Hematopoietic multipotent progenitor cell treated with erythropoietin and hydrocortisone succinate and interleukin-3 and kit ligand, for 4 days (in vitro differentiated cells): Measurements from ENCODE around the gene PDE3B.
A peak's percentile ranks its signal among the peaks of the same experiment; 100 is the strongest.
"Not testable (repeated sequence)": the region's sequence is repeated elsewhere in the genome, so short reads cannot be mapped to it uniquely, and the experiment has no call there.

ENCODE experiments used
- DNase-seq: peaks from one replicate; pipeline ENCODE4 v3.0.0-alpha.2; 2015

PDE3B gene

DNA sequence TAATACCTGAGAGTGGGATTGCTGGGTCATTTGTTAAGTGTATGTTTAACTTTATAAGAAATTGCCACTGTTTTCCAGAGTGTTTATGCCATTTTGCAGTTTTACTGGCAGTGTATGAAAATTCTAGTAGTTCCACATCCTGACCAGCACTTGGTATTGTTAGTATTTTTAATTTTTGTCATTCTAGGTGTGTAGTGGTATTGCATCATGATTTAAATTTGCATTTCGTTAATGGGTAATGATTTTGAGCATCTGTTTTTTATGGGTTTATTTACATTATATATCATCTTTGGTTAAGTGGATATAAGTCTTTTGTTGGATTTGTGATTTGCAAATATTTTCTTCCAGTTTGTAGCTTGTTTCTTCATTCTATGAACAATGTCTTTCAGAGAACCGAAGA, 34.7 kb downstream of the PDE3B start:
- DNase-seq = no peak

DNA sequence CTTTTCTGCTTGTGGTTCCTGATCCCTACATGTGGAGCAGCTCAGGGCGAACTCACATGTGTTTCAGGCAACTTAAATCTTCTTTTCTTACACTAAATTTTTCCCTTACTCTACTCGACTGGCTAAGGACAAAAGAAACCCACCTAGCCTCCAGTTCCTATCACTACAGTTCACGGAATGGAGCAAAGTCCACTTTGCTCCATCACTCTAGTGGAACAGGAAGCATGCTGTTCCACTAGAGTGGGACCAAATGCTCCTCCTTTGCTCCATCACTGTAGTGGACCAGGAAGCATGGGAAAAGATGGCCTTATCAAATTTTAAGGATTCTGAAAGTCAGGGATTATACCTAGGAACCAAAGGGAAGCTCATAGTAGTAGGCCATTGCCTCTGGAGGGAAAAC, 36.1 kb downstream of the PDE3B start:
- no peak for DNase-seq

DNA sequence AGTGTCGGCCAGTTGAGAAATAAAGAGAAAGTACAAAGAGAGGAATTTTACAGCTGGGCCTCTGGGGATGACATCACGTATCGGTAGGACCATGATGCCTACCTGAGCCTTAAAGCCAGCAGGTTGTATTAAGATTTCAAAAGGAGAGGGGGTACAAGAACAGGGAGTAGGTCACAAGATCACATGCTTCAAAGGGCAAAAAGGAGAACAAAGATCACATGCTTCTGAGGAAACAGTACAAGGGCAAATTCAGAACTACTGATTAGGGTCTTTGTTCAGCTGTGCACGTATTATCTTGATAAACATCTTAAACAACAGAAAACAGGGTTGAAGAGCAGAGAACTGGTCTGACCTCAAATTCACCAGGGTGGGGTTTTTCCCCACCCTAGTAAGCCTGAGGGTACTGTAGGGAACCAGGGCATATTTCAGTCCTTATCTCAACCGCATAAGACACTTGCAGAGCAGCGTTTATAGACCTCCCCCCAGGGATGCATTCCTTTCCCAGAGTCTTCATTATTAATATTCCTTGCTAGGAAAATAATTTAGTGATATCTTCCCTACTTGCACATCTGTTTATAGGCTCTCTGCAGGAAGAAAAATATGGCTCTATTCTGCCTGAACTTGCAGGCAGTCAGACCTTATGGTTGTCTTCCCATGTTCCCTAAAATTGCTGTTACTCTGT, 40.8 kb downstream of the PDE3B start:
- DNase-seq = peak; percentile 10

DNA sequence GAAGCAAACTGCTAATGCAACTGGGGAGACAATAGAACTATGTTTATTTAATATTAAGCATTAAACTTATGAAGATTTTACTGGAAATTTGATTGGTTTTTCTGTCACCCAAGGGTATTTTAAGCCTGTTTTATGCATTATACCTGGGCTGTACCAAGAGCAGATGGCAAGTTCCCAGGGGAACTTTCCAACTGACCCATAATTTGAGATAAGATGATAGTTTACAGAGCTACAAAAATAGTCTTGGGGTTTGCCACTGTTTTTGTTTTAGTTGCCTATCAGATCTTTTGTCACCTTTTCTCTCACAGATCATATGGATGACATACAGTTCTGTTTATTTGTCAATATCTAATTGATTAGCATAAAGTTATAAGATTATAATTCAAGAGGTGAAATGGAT, 43.9 kb downstream of the PDE3B start:
- no peak for DNase-seq

DNA sequence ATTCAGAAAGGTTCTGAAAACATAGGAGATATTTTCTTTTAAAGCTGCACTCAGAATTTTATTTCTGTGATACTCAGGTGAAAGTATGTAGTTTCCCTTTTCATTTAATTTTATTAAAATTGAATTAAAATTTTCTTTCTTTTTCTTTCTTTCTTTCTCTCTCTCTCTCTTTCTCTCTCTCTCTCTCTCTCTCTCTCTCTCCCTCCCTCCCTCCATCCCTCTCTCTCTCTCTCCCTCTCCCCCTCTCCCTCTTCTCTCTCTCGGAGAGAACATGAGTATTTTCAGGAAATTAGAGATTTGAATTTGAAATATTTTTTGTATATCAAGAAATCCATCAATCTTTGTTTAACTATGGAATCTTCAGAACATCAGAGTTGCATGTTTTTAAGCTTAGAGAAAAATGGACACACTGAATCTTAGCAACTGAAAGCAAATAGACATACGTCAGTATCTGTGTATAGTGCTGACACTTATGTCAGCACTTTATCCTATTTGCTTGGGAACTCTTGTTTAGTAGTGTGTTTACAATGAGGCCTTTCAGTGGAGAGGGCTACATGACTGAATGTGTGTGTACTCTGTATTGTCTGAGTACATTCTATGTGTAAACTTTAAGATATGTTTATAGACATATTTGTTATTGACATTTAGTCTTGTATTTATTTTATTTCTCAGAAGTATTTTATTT, 44.5 kb downstream of the PDE3B start:
- DNase-seq = no peak

DNA sequence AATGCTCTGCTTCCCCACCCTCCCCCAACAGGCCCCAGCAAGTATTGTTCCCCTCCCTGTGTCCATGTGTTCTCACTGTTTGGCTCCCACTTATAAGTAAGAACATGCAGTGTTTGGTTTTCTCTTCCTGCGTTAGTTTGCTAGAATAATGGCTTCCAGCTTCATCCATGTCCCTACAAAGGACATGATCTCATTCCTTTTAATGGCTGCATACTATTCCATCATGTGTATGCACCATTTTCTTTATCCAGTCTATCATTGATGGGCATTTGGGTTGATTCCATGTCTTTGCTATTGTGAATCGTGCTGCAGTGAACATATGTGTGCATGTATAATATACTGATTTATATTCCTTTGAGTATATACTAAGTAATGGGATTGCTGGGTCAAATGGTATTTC, 52.1 kb downstream of the PDE3B start:
- DNase-seq = not testable (repeated sequence)

DNA sequence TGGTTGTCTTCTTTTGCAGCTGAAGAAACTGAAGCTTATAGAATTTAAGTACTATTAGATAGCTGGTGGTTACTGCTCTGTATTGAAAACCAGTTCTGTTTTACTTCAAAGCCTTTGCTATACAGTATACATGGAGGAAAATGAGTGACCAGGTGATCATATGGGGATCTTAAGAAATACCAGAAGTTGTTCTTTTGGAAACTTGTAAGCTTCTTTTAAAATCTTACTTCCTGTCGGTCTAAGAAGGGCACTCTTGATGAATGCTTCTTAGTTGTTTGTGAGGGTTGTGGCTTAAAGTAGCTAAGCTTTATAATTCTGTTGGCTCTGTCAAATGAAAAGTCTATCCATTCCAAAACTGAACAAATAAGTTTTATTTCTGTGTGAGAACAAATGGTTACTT, 55.2 kb downstream of the PDE3B start:
- DNase-seq = no peak

DNA sequence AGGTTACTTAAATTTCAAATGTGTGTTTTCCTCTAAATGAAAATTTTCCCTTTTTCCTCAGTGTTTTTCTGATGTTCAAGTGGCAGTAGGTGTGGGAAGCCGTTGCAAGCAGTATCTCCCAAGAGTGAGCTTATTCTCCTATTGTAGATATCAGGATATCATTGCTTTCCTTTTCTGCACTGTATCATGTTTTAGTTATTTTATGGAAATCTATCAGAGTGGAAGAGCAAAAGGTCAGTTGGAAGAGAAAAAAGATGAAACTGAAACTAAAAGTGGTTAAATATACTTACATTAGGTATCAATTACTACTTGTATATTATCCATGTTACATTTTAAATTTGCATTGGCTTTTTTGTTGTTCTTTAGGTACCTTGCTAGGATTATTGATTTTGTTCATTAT, 57.0 kb downstream of the PDE3B start:
- DNase-seq = no peak

DNA sequence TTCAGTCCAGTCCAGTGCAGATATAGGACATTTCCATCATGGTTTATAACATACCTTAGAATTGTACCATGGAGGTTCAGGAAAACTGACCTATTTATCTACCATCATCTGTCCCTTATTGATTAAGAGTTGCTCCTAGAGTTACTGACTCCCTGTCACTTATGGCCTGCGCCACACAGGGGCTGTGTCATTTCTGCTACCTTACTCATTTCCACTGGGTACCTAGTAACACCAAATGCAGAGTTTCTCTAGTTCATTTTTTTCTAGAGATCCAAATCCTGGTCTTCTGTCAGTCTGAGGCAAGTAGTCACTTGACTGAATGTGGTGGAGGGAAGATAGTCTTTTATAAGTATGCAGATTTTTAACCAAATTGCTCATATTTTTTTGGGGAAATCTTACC, 59.2 kb downstream of the PDE3B start:
- DNase-seq = no peak

DNA sequence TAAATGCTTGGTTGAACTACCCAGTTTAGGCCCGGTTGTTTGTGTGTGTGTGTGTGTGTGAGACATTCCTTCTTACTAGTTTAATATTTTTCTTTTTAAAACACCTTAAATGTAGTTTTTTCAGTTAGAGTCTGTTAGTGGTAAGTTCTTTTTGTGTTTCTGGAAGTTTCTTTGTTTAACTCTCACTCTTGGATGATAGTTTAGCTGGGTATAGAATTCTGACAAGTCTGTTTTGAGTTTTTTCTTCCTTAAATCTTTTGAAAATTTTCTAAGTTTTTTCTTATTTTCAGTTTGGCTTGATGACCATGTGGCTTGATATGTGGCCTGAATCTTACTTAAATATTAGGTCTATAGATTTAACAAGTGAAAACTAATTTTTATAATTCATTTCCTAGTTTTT, 60.1 kb downstream of the PDE3B start:
- DNase-seq = no peak

DNA sequence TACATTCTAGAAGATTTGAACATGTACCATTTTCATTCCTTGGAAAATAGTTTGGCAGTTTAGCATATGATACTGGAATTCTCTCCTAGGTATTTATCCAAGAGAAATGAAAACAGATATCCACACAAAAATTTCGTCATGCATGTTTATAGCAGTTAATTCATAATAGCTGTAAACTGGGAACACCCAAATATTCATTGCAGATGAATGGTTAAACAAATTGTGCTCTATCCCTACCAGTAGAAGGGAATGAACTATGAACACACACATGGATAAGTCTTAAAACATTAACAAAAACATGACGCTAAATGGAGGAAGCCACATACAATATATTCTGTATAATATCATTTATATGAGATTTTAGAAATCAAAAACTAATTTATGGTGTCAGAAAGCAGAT, 61.5 kb downstream of the PDE3B start:
- DNase-seq = no peak

DNA sequence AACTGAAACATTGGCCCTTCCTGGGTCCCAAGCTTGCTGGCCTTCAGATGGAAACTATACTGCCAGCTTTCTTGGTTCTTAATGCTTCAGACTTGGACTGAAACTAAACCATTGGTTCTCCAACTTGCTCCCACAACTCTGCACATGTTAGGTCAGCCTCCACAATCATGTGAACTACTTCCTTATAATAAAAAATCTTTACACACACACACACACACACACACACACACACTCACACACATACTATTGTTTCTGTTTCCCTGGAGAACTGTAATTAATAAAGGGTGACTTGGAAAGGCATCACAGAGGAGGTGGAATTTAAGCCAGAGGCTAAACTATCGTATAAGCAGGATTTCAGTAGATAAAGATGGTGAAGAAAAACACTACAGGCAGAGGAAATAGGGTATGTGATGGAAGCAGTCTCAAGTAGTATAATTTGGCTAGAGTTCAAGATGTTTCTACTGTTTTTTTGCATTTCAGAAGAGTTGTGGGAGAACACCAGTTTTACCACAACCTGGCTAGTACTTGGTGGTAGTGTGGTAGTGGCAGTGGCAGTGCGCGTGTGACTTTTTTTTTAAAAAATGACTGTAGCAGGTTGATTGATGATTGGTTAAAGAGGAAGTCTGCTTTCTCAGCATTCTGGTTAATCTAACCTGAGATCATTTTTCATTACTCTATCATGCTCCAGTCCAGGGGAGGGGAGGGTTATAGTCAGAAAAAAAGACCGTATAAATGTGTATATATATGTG, 70.1 kb downstream of the PDE3B start:
- peak; percentile 53 for DNase-seq

DNA sequence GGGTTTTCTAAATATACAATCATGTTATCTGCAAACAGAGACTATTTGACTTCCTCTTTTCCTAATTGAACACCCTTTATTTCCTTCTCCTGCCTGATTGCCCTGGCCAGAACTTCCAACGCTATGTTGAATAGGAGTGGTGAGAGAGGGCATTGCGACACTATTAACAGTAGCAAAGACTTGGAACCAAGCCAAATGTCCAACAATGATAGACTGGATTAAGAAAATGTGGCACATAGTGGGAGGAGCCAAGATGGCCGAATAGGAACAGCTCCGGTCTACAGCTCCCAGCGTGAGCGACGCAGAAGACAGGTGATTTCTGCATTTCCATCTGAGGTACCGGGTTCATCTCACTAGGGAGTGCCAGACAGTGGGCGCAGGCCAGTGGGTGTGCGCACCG, 72.1 kb downstream of the PDE3B start:
- peak; percentile 25 for DNase-seq

DNA sequence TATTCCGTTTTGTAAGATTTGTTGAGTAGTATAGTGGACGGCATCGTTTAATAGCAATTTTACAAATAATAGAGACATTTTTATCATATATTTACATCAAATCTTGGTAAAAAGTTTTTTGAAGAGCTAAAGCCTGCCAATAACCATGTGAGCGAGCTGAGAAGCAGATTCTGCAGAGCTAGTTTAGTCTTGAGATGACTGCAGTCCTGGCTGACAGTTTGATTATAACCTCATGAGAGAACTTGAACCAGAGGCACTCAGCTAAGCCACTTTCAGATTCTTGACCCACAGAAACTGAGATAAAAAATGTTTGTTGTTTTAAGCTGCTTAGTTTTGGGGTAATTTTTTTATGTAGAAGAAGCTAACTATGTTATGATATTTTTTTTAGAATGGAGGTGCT, 78.9 kb downstream of the PDE3B start:
- no peak for DNase-seq

DNA sequence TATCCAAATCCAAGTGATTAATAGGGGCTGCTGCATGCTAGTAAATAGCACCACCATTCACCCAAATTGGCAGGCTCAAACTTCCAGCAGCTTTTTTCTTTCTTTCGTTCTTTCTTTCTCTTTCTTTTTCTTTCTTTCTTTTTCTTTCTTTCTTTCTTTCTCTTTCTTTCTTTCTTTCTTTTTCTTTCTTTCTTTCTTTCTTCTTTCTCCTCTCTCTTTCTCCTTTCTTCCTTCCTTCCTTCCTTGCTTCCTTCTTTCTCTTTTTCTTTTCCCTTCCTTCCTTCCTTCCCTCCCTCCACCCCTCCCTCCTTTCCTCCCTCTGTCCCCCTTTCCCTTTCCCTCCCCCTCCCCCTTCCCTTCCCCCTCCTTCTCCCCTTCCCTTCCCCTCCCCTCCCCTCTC, 81.5 kb downstream of the PDE3B start:
- no peak for DNase-seq

DNA sequence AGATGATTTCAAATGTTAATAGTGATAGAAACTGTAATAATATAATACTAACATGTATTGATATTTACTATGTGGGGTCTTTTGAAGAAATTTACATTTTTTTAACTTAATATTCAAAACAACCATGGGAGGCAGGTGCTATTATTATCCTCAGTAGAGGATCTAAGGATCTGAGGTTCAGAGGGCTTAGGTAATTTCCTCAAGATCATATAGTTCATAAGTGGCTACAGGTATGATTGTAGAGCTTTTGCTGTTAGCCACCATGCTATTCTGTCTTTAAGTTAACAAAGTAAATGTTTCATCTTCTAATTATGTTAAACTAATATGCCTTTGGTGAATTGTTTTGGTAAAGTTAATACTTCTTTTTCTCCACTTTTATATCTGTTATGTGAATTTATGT, 83.6 kb downstream of the PDE3B start:
- DNase-seq = no peak

DNA sequence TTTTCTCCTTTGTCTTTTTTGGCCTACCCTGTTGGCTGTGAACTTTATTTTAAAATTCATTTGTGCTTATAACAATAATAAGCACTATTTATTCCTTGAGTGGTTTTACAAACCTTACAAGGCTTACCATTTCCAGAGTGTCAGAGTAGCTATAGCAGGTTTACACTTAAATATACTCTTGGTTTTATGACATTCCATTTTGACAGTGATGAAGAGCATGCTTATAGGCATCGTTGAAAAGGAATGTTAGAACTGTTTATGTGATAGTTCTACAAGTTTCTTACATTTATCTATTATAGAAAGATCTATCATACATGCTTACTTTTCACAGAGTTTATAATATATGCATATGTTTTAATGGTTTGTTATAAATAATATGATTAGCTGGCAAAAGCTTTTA, 84.1 kb downstream of the PDE3B start:
- no peak for DNase-seq

DNA sequence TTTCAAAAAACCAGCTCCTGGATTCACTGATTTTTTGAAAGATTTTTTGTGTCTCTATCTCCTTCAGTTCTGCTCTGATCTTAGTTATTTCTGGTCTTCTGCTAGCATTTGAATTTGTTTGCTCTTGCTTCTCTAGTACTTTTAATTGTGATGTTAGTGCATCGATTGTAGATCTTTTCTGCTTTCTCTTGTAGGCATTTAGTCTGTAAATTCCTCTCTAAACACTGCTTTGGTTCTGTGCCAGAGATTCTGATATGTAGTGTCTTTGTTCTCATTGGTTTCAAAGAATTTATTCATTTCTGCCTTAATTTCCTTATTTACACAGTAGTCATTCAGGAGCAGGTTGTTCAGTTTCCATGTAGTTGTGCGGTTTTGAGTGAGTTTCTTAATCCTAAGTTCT, 96.9 kb downstream of the PDE3B start:
- DNase-seq = not testable (repeated sequence)

DNA sequence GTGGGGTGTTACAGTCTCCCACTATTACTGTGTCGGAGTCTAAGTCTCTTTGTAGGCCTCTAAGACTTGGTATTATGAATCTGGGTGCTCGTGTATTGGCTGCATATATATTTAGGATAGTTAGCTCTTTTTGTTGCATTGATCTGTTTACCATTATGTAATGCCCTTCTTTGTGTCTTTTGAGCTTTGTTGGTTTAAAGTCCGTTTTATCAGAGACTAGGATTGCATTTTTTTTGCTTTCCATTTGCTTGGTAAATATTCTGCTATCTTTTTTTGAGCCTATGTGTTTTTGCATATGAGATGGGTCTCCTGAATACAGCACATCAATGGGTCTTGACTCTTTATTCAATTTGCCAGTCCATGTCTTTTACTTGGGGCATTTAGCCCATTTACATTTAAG, 97.6 kb downstream of the PDE3B start:
- DNase-seq = no peak

DNA sequence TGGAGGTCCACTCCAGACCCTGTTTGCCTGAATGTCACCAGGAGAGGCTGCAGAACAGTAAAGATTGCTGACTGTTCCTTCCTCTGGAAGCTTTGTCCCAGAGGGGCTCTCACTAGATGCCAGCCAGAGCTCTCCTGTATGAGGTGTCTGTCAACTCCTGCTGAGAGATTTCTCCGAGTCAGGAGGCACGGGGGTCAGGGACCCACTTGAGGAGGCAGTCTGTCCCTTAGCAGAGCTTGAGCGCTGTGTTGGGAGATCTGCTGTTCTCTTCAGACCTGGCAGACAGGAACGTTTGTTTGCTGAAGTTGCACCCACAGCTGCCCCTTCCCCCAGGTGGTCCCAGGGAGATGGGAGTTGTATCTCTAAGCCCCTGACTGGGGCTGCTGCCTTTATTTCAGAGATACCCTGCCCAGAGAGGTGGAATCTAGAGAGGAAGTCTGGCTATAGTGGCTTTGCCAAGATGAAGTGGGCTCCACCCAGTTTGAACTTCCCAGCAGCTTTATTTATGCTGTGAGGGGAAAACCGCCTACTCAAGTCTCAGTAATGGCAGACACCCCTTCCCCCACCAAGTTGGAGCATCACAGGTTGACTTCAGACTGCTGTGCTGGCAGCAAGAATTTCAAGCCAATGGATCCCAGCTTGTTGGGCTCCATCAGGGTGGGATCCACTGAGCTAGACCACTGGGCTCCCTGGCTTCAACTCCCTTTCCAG, 99.4 kb downstream of the PDE3B start:
- no peak for DNase-seq

DNA sequence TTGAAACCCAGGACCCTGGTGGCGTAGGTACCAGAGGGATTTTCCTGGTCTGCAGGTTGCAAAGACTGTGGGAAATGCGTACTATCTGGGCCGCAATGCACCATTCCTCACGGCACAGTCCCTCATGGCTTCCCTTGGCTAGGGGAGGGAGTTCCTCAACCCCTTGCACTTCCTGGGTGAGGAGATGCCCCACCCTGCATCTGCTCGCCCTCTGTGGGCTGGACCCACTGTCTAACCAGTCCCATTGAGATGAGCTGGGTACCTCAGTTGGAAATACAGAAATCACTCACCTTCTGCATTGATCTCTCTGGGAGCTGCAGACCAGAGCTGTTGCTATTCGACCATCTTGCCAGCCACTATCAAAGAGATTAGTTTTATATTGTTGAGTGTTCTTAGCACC, 100.1 kb downstream of the PDE3B start:
- DNase-seq = not testable (repeated sequence)

DNA sequence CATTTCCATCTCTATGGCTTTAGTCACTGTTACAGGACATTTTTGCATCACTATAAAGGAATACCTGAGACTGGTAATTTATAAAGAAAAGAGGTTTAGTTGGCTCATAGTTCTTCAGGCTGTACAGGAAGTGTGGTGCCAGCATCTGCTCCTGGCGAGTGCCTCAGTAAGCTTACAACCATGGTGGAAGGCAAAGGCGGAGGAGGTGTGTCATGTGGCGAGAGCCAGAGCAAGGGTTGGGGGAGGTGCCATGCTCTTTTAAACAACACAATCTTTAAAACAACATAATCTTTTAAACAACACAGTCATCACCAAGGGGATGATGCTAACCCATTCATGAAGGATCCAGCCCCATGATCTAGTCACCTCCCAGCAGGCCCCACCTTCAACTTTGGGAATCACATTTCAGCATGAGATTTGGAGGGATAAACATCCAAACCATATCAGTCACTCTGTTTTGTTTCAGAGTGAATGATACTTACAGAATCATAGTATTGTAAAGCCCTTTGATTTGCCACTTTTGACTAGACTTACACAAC, 103.3 kb downstream of the PDE3B start:
- no peak for DNase-seq

DNA sequence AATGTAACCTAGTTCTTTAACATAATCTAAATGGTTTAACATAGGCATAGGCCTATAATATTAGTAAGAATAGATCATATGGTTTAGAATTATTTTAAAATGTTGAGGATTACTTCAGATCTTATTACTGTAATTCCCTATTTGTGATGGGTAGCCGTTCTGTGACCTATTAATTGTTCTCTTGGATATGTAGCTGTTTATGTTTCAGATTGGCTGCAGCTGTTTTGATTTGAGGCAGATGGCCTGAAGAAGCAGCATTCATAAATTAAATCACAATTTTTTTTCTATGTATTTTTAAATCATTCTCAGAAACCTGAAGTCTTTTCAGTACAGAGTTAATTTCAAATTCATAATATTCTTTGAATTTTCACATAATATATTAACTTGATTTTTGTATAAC, 104.5 kb downstream of the PDE3B start:
- no peak for DNase-seq
